HepG2 (cell line): ENCODE results near the gene FOSB. TPM values are rescaled to one million over a fixed set of nuclear protein-coding genes. Genes with fewer than 3 reads are reported as not detected.

Source experiments
- ELF4 ChIP-seq: sonication (generic); formaldehyde crosslinking; IDR thresholded peaks from 2 replicates; pipeline ENCODE4 v1.5.0; 2020; ENCODE audit warnings: missing genetic modification reagents, mild to moderate bottlenecking, moderate library complexity, borderline replicate concordance
- FOSL1 ChIP-seq: sonication (generic); formaldehyde crosslinking; IDR thresholded peaks from 2 replicates; pipeline ENCODE4 v1.9.0; 2021; ENCODE audit warnings: missing genetic modification reagents, borderline replicate concordance
- GLMP ChIP-seq: sonication (generic); formaldehyde crosslinking; IDR thresholded peaks from 2 replicates; pipeline ENCODE4 v1.9.0; 2021; ENCODE audit warnings: missing genetic modification reagents, mild to moderate bottlenecking, borderline replicate concordance
- HDAC1 ChIP-seq: sonication (generic); formaldehyde crosslinking; IDR thresholded peaks from 2 replicates; pipeline ENCODE4 v1.5.1; 2020; ENCODE audit warnings: mild to moderate bottlenecking, missing genetic modification reagents
- KIAA2018 ChIP-seq: sonication (generic); formaldehyde crosslinking; IDR thresholded peaks from 2 replicates; pipeline ENCODE4 v1.5.0; 2020; ENCODE audit warnings: mild to moderate bottlenecking, missing genetic modification reagents, borderline replicate concordance
- NFIC ChIP-seq: IDR thresholded peaks from 2 replicates; pipeline ENCODE4 v1.6.1; 2012; ENCODE audit warnings: mild to moderate bottlenecking, low read length, inconsistent platforms
- PRDM10 ChIP-seq: sonication (generic); formaldehyde crosslinking; IDR thresholded peaks from 2 replicates; pipeline ENCODE4 v1.4.0; 2020; ENCODE audit warnings: low read depth, missing genetic modification reagents
- PREB ChIP-seq: sonication (generic); formaldehyde crosslinking; IDR thresholded peaks from 2 replicates; pipeline ENCODE4 v1.4.0; 2020; ENCODE audit warnings: missing genetic modification reagents
- RFX5 ChIP-seq: IDR thresholded peaks from 2 replicates; pipeline ENCODE4 v1.6.1; 2011; ENCODE audit warnings: low read depth, low read length, improper control_type of control experiment
- ZC3H4 ChIP-seq: sonication (generic); formaldehyde crosslinking; IDR thresholded peaks from 2 replicates; pipeline ENCODE4 v1.4.0; 2020; ENCODE audit warnings: missing genetic modification reagents, borderline replicate concordance
- ZFP1 ChIP-seq: IDR thresholded peaks from 2 replicates; pipeline ENCODE4 v1.6.1; 2016
- ZNF362 ChIP-seq: sonication (generic); formaldehyde crosslinking; IDR thresholded peaks from 2 replicates; pipeline ENCODE4 v1.4.0; 2020; ENCODE audit warnings: missing genetic modification reagents, mild to moderate bottlenecking, borderline replicate concordance
- ZNF451 ChIP-seq: sonication (generic); formaldehyde crosslinking; IDR thresholded peaks from 2 replicates; pipeline ENCODE4 v1.5.0; 2020; ENCODE audit warnings: mild to moderate bottlenecking, missing genetic modification reagents
- polyA plus RNA-seq, 8 experiments: library from polyadenylated mRNA; depleted of rRNA in 3 of 8; stranded (reverse) in 7 of 8; unstranded in 1 of 8; fragments of >200 nt; fragmentation: Illumina TruSeq in 4 of 8; extraction: Trizol in 4 of 8; gene quantifications; 2 replicates each; pipeline versions ENCODE4 v1.2.1 to v1.2.3, GENCODE V29; 2011 to 2016; ENCODE audit warnings: low read depth in 4 of 8, missing spikeins in 1 of 8, mixed read lengths in 1 of 8; ENCODE audit not compliant: insufficient read depth in 1 of 8
- total RNA-seq, 5 experiments: library from RNA; depleted of rRNA; stranded (reverse); fragments of >200 nt; fragmentation: Illumina TruSeq; extraction: Trizol; gene quantifications; 2 replicates each; pipeline ENCODE4 v1.2.3, GENCODE V29; 2016; ENCODE audit warnings: low read depth in 1 of 5

The FOSB gene
- total and polyA plus RNA-seq, 2 of the 13 experiments (the other 11 are each of a cell fraction or from before 2014, with no cell fraction given) = 2.8 to 6.0 TPM

GRCh38 chr19:45423589-45424190 lies 44.1 kb upstream of the FOSB start, which contains the start of gene ERCC1 (continued):
- no peak for TF ChIP-seq FOSL1 (CRISPR knock-in tag)
- TF ChIP-seq PRDM10 (CRISPR knock-in tag) = peak; percentile 74
- TF ChIP-seq KIAA2018 (CRISPR knock-in tag) = no peak
- TF ChIP-seq NFIC = no peak
- TF ChIP-seq HDAC1 = peak; percentile 75
- peak; percentile 81 for TF ChIP-seq ZFP1 (CRISPR knock-in tag)
- TF ChIP-seq PREB (CRISPR knock-in tag) = no peak
- TF ChIP-seq ELF4 (CRISPR knock-in tag) = peak; percentile 93; the same call in 1 of the 2 replicates
- TF ChIP-seq RFX5 = no peak
- no peak for TF ChIP-seq GLMP (CRISPR knock-in tag)
- TF ChIP-seq ZNF362 (CRISPR knock-in tag) = 0 out of 2 replicates have a peak, but pooled peaks have one; percentile 9
- no peak for TF ChIP-seq ZC3H4 (CRISPR knock-in tag)
- TF ChIP-seq ZNF451 = no peak
